ENCODE results near the gene PRPS1.
"Not testable (repeated sequence)": the region's sequence is repeated elsewhere in the genome, so short reads cannot be mapped to it uniquely, and the experiment has no call there.

PRPS1 gene

GRCh38 chrX:107627838-107628661 is at the start of gene PRPS1:
TSS of gene PRPS1 (plus strand) at chrX:107628510. CDS start at chrX:107628629, 119 bp downstream.
- peak; percentile 89 for DNase-seq

GRCh38 chrX:107579956-107580355 is 48.4 kb upstream of the PRPS1 start:
- DNase-seq = no peak

- no peak for DNase-seq
Observed at GRCh38 chrX:107581923-107582322, 46.4 kb upstream of the PRPS1 start.

GRCh38 chrX:107589243-107589642 is 39.1 kb upstream of the PRPS1 start:
- DNase-seq = no peak

- no peak for DNase-seq
Observed at GRCh38 chrX:107596651-107597050, 31.7 kb upstream of the PRPS1 start.

GRCh38 chrX:107597264-107597663 is 31.0 kb upstream of the PRPS1 start:
- DNase-seq = no peak

GRCh38 chrX:107597791-107598190 is 30.5 kb upstream of the PRPS1 start:
- DNase-seq = no peak

GRCh38 chrX:107599450-107599861 is 28.9 kb upstream of the PRPS1 start:
- no peak for DNase-seq

GRCh38 chrX:107600366-107600765 is 27.9 kb upstream of the PRPS1 start:
- no peak for DNase-seq

GRCh38 chrX:107601326-107601725 is 27.0 kb upstream of the PRPS1 start:
- DNase-seq = no peak

GRCh38 chrX:107601759-107602158 is 26.6 kb upstream of the PRPS1 start:
- DNase-seq = no peak

- DNase-seq = no peak
Observed at GRCh38 chrX:107602694-107603239, 25.5 kb upstream of the PRPS1 start.

GRCh38 chrX:107603429-107604159 is 24.7 kb upstream of the PRPS1 start:
- no peak for DNase-seq

GRCh38 chrX:107609061-107609460 is 19.2 kb upstream of the PRPS1 start:
- DNase-seq = not testable (repeated sequence)

GRCh38 chrX:107610667-107611066 is 17.6 kb upstream of the PRPS1 start:
- DNase-seq = no peak

GRCh38 chrX:107619885-107620322 is 8.4 kb upstream of the PRPS1 start:
- DNase-seq = no peak

- DNase-seq = no peak
Observed at GRCh38 chrX:107624893-107625292, 3.4 kb upstream of the PRPS1 start.

GRCh38 chrX:107625739-107626138 is 2.6 kb upstream of the PRPS1 start:
- no peak for DNase-seq

- DNase-seq = no peak
Observed at GRCh38 chrX:107626481-107626880, 1.8 kb upstream of the PRPS1 start.

GRCh38 chrX:107626916-107627315 is 1.4 kb upstream of the PRPS1 start:
- DNase-seq = no peak

GRCh38 chrX:107628662-107629539 is 591 bp downstream of the PRPS1 start:
- DNase-seq = no peak

- DNase-seq = no peak
Observed at GRCh38 chrX:107629540-107629909, 1.2 kb downstream of the PRPS1 start.
